Measurements from ENCODE around the gene DIS3L2.

GRCh38 chr2:231940795-231941194, 20.7 kb upstream of the DIS3L2 start:
- TF ChIP-seq POLR2A (IDR thresholded peaks at IDR 0.05; ENCODE audit: low read length), result no peak
- no peak for TF ChIP-seq GATA1 (IDR thresholded peaks at IDR 0.05; ENCODE audit: low read depth, low read length)

All from erythroblast (primary cell).